GM12878 (cell line): Measurements from ENCODE around the gene ULK4. TPM values are rescaled to one million over a fixed set of nuclear protein-coding genes. Genes with fewer than 3 reads are reported as not detected.
A peak's percentile ranks its signal among the peaks of the same experiment; 100 is the strongest.

Experiments used
- ATAC-seq: fragments of 200-7000 bp; cut with Tn5 transposase; 3 replicates; pipeline ENCODE4 v1.9.1; 2020; ENCODE audit warnings: mild to moderate bottlenecking, moderate library complexity
- BruUV-seq: library from RNA; stranded (reverse); fragments of 400-500 nt; replicated peaks from 2 replicates; lab custom pipeline; 2021; lab: Mats Ljungman, UMichigan
- CTCF ChIA-PET: fragments of 300-600 bp; sonication (Branson Sonifier 250); formaldehyde crosslinking; extraction: SDS; loops from one replicate; lab custom pipeline; 2021; ENCODE audit warnings: inconsistent platforms; lab: Yijun Ruan, JAX
- POLR2A ChIA-PET: fragments of 350-600 bp; formaldehyde crosslinking; extraction: SDS; loops from one replicate; lab custom pipeline; 2021; ENCODE audit warnings: inconsistent platforms; lab: Charles Lee
- RAD21 ChIA-PET: fragments of 300-600 bp; sonication (Branson Sonifier 250); formaldehyde crosslinking; loops from one replicate; lab custom pipeline; 2023; ENCODE audit warnings: antibody characterized with exemption; ENCODE audit not compliant: unreplicated experiment; lab: Charles Lee
- SMC1A ChIA-PET: fragments of 300-600 bp; sonication (Branson Sonifier 250); formaldehyde crosslinking; loops from one replicate; lab custom pipeline; 2023; ENCODE audit not compliant: unreplicated experiment, uncharacterized antibody; lab: Charles Lee
- DNase-seq: peaks from one replicate; pipeline ENCODE4 v3.0.0-alpha.2; 2011; ENCODE audit warnings: low read depth, low spot score
- FAIRE-seq: peaks from 3 replicates; lab custom pipeline; 2011; peaks lifted over from hg19 to GRCh38; lab: Jason Lieb, UNC
- H2AFZ ChIP-seq: 2 replicates; pipeline ENCODE4 v1.6.0; 2011; ENCODE audit warnings: low read depth, low read length, control low read depth; ENCODE audit not compliant: control insufficient read depth
- H3K27ac ChIP-seq: 2 replicates; pipeline ENCODE4 v1.5.1; 2011; ENCODE audit warnings: control low read depth; ENCODE audit not compliant: control insufficient read depth, insufficient read depth
- H3K27me3 ChIP-seq, 2 experiments: replicated peaks in 1 of 2; 2 replicates each; pipeline versions ENCODE4 v1.6.0 to v1.6.1; 2011; ENCODE audit warnings: low read length in 1 of 2; ENCODE audit not compliant: control insufficient read depth in 2 of 2, insufficient read depth in 2 of 2
- H3K36me3 ChIP-seq, 2 experiments: 2 replicates each; pipeline ENCODE4 v1.5.1; 2011; ENCODE audit warnings: low read length in 1 of 2; ENCODE audit not compliant: control insufficient read depth in 2 of 2, insufficient read depth in 2 of 2
- H3K4me1 ChIP-seq: 2 replicates; pipeline ENCODE4 v1.6.1; 2011; ENCODE audit warnings: mild to moderate bottlenecking, low read length, moderate library complexity, mixed read lengths; ENCODE audit not compliant: control insufficient read depth, insufficient read depth
- H3K4me2 ChIP-seq: 2 replicates; pipeline ENCODE4 v1.6.0; 2011; ENCODE audit warnings: control low read depth; ENCODE audit not compliant: control insufficient read depth, insufficient read depth
- H3K4me3 ChIP-seq: fragments of 200-600 bp; sonication (generic); 2 replicates; pipeline ENCODE4 v1.5.1; 2016
- H3K79me2 ChIP-seq: 2 replicates; pipeline ENCODE4 v1.6.0; 2011; ENCODE audit warnings: low read length; ENCODE audit not compliant: control insufficient read depth, insufficient read depth
- H3K9ac ChIP-seq: 2 replicates; pipeline ENCODE4 v1.8.0; 2011; ENCODE audit warnings: low read length, control low read depth, mixed read lengths; ENCODE audit not compliant: control insufficient read depth, insufficient read depth
- H3K9me3 ChIP-seq: replicated peaks from 3 replicates; pipeline ENCODE4 v1.5.1; 2011; ENCODE audit warnings: mild to moderate bottlenecking, low read length; ENCODE audit not compliant: control insufficient read depth, insufficient read depth
- H4K20me1 ChIP-seq: 2 replicates; pipeline ENCODE4 v1.6.0; 2011; ENCODE audit not compliant: control insufficient read depth, insufficient read depth
- BCL11A ChIP-seq: IDR thresholded peaks from 2 replicates; pipeline ENCODE4 v1.6.1; 2011; ENCODE audit warnings: low read depth, low read length
- BMI1 ChIP-seq: fragments of 450-650 bp; IDR thresholded peaks from 2 replicates; pipeline ENCODE4 v1.6.1; 2016; ENCODE audit warnings: mild to moderate bottlenecking, moderate library complexity, borderline replicate concordance
- CHD2 ChIP-seq: IDR thresholded peaks from 2 replicates; pipeline ENCODE4 v1.6.1; 2011; ENCODE audit warnings: low read depth, low read length, improper control_type of control experiment, borderline replicate concordance
- CREB1 ChIP-seq: IDR thresholded peaks from 2 replicates; pipeline ENCODE4 v1.6.1; 2012; ENCODE audit warnings: low read depth, mild to moderate bottlenecking, inconsistent platforms
- GABPA ChIP-seq: IDR thresholded peaks from 2 replicates; pipeline ENCODE4 v1.6.1; 2014; ENCODE audit warnings: antibody characterized with exemption, low read depth, mild to moderate bottlenecking, inconsistent platforms
- JUNB ChIP-seq: IDR thresholded peaks from 2 replicates; pipeline ENCODE4 v1.6.1; 2016; ENCODE audit warnings: antibody characterized with exemption, mild to moderate bottlenecking
- KDM1A ChIP-seq: fragments of 200-600 bp; sonication (generic); IDR thresholded peaks from 2 replicates; pipeline ENCODE4 v1.6.1; 2016; ENCODE audit warnings: borderline replicate concordance
- MTA3 ChIP-seq: IDR thresholded peaks from 2 replicates; pipeline ENCODE4 v1.6.1; 2012; ENCODE audit warnings: low read length, inconsistent platforms, borderline replicate concordance
- NFYA ChIP-seq: IDR thresholded peaks from 2 replicates; pipeline ENCODE4 v1.6.1; 2011; ENCODE audit warnings: low read depth, mild to moderate bottlenecking, low read length, improper control_type of control experiment, borderline replicate concordance
- NR2C2 ChIP-seq: IDR thresholded peaks from 2 replicates; pipeline ENCODE4 v1.6.1; 2011; ENCODE audit warnings: borderline replicate concordance, low read depth; ENCODE audit not compliant: control insufficient read depth, insufficient read length
- RAD21 ChIP-seq: IDR thresholded peaks from 2 replicates; pipeline ENCODE4 v1.6.1; 2011; ENCODE audit warnings: mild to moderate bottlenecking, low read depth, low read length, moderate library complexity; ENCODE audit not compliant: insufficient read depth
- SIN3A ChIP-seq: IDR thresholded peaks from 2 replicates; pipeline ENCODE4 v1.6.1; 2012; ENCODE audit warnings: low read depth, low read length, improper control_type of control experiment
- SREBF2 ChIP-seq: IDR thresholded peaks from 2 replicates; pipeline ENCODE4 v1.6.1; 2012; ENCODE audit warnings: mild to moderate bottlenecking, low read length
- STAT3 ChIP-seq: IDR thresholded peaks from 2 replicates; pipeline ENCODE4 v1.6.1; 2011; ENCODE audit warnings: low read depth, low read length, improper control_type of control experiment
- TCF3 ChIP-seq: IDR thresholded peaks from 2 replicates; pipeline ENCODE4 v1.6.1; 2012; ENCODE audit warnings: low read depth, mild to moderate bottlenecking, low read length, borderline replicate concordance; ENCODE audit not compliant: insufficient read depth
- ZNF217 ChIP-seq: fragments of 450-650 bp; IDR thresholded peaks from 2 replicates; pipeline ENCODE4 v1.6.1; 2017; ENCODE audit warnings: antibody characterized with exemption, mild to moderate bottlenecking
- WGBS: methylation state at CpG from one replicate; pipeline ENCODE4 v1.1.6; 2016; ENCODE audit warnings: low lambda C conversion rate; ENCODE audit not compliant: insufficient replicate concordance, insufficient coverage; ENCODE audit errors: missing lambda C conversion rate; 5-methylcytosine and 5-hydroxymethylcytosine counted together
- in situ Hi-C: fragments of 300-500 bp; cut with MboI; formaldehyde crosslinking; loops from 9 replicates; pipeline ENCODE4 v1.14.3; 2018; ENCODE audit warnings: mixed read lengths
- intact Hi-C: fragments of 100-400 bp; cut with micrococcal nuclease; formaldehyde crosslinking; loops from one replicate; pipeline ENCODE4 v1.14.2; 2022; ENCODE audit not compliant: unreplicated experiment
- polyA plus RNA-seq, 11 experiments: library from polyadenylated mRNA; depleted of rRNA in 4 of 11; unstranded in 6 of 11; stranded (reverse) in 5 of 11; fragments of >200 nt; fragmentation: Nextera tagmentation in 4 of 11; fragmentation: Illumina TruSeq in 1 of 11; extraction: Ambion mirVana in 4 of 11; extraction: Trizol in 1 of 11; gene quantifications; 1 replicate in 1 of 11; 2 replicates in 10 of 11; pipeline versions ENCODE4 v1.2.1 to v1.2.3, GENCODE V29; 2011 to 2016; ENCODE audit warnings: inconsistent platforms in 2 of 11, missing spikeins in 2 of 11, low read depth in 1 of 11
- total RNA-seq, 4 experiments: library from RNA; depleted of rRNA in 3 of 4; stranded (reverse); fragments of >200 nt in 3 of 4; fragmentation: Illumina TruSeq in 1 of 4; extraction: Trizol in 1 of 4; gene quantifications; 2 replicates each; pipeline versions ENCODE4 v1.2.1 to v1.2.3, GENCODE V29; 2013 to 2021
- TF ChIP-seq, protein P1 (sequence below): fragments of 450-650 bp; formaldehyde crosslinking; IDR thresholded peaks from 2 replicates; pipeline ENCODE4 v1.5.0; 2022; ENCODE audit warnings: mild to moderate bottlenecking, missing genetic modification characterization
- TF ChIP-seq, protein P2 (sequence below), 3 experiments: IDR thresholded peaks in 2 of 3; conservative IDR thresholded peaks in 1 of 3; 2 replicates each; pipeline ENCODE4 v1.5.1; 2011; ENCODE audit warnings: low read depth in 3 of 3, low read length in 3 of 3, mild to moderate bottlenecking in 3 of 3, control low read depth in 2 of 3, moderate library complexity in 2 of 3, inconsistent platforms in 1 of 3, mixed read lengths in 1 of 3; ENCODE audit not compliant: control insufficient read depth in 2 of 3, insufficient read depth in 1 of 3; ENCODE audit errors: extremely low read depth in 1 of 3

ULK4 gene
- total and polyA plus RNA-seq, 10 of the 15 experiments (the other 5 are each of a cell fraction or from before 2014, with no cell fraction given), result 3.5 to 7.6 (median 6.3) TPM

DNA sequence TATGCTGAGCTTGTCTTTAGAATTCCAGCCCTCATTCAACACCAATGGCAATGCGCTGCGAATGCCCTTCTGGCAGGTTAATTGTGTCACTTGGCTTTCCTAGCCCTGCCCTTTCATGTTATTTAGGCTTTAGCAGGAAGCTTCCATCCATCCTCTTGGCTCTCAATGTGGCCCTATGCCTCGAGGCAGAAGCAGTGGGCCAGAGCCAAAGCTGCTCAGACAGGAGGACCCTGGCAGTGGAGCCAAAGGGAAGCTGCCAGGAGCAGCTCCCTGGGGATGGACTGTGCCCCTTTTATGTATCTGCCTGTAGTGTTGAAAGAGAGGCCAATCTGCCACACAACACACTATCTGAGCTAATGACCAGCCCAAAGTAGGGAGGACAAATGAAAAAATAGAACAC, 386.2 kb downstream of the ULK4 start (continued):
- TF ChIP-seq, protein P1, sequence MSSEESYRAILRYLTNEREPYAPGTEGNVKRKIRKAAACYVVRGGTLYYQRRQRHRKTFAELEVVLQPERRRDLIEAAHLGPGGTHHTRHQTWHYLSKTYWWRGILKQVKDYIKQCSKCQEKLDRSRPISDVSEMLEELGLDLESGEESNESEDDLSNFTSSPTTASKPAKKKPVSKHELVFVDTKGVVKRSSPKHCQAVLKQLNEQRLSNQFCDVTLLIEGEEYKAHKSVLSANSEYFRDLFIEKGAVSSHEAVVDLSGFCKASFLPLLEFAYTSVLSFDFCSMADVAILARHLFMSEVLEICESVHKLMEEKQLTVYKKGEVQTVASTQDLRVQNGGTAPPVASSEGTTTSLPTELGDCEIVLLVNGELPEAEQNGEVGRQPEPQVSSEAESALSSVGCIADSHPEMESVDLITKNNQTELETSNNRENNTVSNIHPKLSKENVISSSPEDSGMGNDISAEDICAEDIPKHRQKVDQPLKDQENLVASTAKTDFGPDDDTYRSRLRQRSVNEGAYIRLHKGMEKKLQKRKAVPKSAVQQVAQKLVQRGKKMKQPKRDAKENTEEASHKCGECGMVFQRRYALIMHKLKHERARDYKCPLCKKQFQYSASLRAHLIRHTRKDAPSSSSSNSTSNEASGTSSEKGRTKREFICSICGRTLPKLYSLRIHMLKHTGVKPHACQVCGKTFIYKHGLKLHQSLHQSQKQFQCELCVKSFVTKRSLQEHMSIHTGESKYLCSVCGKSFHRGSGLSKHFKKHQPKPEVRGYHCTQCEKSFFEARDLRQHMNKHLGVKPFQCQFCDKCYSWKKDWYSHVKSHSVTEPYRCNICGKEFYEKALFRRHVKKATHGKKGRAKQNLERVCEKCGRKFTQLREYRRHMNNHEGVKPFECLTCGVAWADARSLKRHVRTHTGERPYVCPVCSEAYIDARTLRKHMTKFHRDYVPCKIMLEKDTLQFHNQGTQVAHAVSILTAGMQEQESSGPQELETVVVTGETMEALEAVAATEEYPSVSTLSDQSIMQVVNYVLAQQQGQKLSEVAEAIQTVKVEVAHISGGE (CRISPR knock-in tag), result no peak
- TF ChIP-seq STAT3, result no peak
- no peak for TF ChIP-seq RAD21
- no peak for TF ChIP-seq CHD2

DNA sequence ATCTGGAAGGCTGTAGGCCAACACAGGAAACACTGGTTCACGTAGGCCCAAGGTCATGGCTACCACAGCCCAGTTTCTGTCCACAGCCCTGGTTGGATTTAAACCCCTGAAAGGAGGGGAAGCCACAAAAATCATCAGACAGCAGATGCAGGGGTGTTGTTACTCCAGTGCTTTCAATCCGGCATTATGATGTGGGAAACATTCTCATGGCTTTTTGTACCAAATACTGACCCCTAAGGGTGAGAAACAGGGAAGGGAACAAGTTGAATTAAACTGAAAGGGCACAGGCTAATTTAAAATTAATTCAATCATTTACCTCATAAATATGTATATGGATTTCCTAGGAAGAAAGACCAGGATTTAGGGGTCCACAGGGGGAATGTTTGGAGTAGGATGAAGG, 387.0 kb downstream of the ULK4 start:
- ChIA-PET SMC1A (no interaction called here), CTCF (no interaction called here), RAD21 (no interaction called here), POLR2A (interaction anchor here (0.6 to 0.7 kb wide), 2 partner anchors 49 to 212 kb away, joined by 3 to 4 read pairs; no protein-coding TSS in a partner anchor)
- Histone ChIP-seq H3K27ac (no peak overlapping the region), H3K4me1 (no peaks in the 10 kb centered on the region; the same call in 1 of the 2 replicates), H3K27me3 (no peaks in the 10 kb centered on the region), H3K79me2 (no peaks in the 10 kb centered on the region), H3K36me3 (no peaks in the 10 kb centered on the region), H3K4me2 (no peak overlapping the region), H3K9ac (no peak overlapping the region), H3K9me3 (no peaks in the 10 kb centered on the region), H4K20me1 (no peaks in the 10 kb centered on the region), H2AFZ (no peak overlapping the region), H3K4me3 (no peak overlapping the region)
- BruUV-seq, result no TSS peak
- DNase-seq (no peak), ATAC-seq (no peak), FAIRE-seq (no peak)
- intact Hi-C loops, result no loop called here
- in situ Hi-C loops, result no loop called here
- WGBS, result 35% methylated on average over 2 of the region's 2 CpGs
- no peak for TF ChIP-seq MTA3
- no peak for TF ChIP-seq SIN3A
- TF ChIP-seq GABPA, result no peak
- peak; percentile 25; the same call in 1 of the 2 replicates for TF ChIP-seq RAD21
- TF ChIP-seq BMI1, result no peak
- no peak for TF ChIP-seq TCF3
- TF ChIP-seq NFYA, result no peak
- no peak for TF ChIP-seq JUNB
- no peak for TF ChIP-seq KDM1A
- TF ChIP-seq CREB1, result no peak
- TF ChIP-seq ZNF217, result no peak
- no peak for TF ChIP-seq NR2C2
- TF ChIP-seq BCL11A, result no peak
- TF ChIP-seq SREBF2, result no peak
- TF ChIP-seq, protein P2, sequence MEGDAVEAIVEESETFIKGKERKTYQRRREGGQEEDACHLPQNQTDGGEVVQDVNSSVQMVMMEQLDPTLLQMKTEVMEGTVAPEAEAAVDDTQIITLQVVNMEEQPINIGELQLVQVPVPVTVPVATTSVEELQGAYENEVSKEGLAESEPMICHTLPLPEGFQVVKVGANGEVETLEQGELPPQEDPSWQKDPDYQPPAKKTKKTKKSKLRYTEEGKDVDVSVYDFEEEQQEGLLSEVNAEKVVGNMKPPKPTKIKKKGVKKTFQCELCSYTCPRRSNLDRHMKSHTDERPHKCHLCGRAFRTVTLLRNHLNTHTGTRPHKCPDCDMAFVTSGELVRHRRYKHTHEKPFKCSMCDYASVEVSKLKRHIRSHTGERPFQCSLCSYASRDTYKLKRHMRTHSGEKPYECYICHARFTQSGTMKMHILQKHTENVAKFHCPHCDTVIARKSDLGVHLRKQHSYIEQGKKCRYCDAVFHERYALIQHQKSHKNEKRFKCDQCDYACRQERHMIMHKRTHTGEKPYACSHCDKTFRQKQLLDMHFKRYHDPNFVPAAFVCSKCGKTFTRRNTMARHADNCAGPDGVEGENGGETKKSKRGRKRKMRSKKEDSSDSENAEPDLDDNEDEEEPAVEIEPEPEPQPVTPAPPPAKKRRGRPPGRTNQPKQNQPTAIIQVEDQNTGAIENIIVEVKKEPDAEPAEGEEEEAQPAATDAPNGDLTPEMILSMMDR (IDR thresholded peaks at IDR 0.05 in 2 of 3, conservative IDR thresholded peaks at IDR 0.05 in 1 of 3; ENCODE audit: control insufficient read depth in 2 of 3, extremely low read depth in 1 of 3, insufficient read depth in 1 of 3, low read depth in 3 of 3, low read length in 3 of 3), result 0 out of 6 replicates have a peak, but pooled peaks of 1 of the 3 experiments have one; percentile 12
